GM21717 (cell line): ENCODE measurements around the gene TIAM2.
"Not testable (repeated sequence)": the region's sequence is repeated elsewhere in the genome, so short reads cannot be mapped to it uniquely, and the experiment has no call there.

Experiments
- ATAC-seq: cut with Tn5 transposase; IDR thresholded peaks from one replicate; pipeline ENCODE4 v1.9.1; 2021; ENCODE audit warnings: mild to moderate bottlenecking, moderate library complexity; ENCODE audit not compliant: unreplicated experiment

TIAM2 gene

DNA sequence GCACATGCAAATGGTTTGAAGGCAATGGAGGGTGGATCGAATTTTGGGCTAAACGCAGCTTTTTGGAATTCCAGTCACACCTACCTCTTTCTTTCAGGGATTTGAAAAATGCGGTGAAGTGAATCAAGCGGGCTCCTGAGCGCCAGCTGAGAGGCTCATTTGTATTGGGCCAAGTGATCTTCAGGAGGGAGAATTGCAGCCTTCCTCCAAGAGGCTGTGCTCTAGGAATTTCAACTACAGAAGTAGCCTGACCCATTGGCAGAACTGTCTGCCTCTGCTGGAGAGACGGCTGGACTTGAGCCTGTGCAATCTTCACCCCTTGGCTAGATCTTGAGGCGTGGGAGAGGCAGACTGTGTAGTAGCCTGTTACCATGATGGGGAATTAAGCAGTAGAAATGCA is 5.7 kb upstream of the TIAM2 start:
- ATAC-seq, result no peak

DNA sequence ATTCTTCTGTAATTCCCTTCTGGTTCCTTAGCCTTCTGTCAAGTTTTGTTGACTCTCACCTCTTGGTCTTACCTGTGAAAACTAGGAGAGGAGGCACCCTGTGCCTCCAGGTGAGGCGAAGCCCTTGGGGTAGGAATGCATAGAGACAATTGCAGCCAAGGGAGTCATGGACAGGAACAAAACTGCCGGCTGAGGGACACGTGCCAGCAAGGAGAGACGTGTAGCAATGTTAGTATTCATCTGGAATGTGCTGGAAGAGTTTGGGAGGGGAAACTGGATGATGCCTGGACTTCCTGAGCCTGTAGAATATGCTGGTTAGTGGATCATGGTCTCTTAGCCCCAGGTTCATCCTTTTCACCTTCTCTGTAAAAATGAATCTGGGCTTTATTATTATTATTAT is 3.9 kb upstream of the TIAM2 start:
- no peak for ATAC-seq

DNA sequence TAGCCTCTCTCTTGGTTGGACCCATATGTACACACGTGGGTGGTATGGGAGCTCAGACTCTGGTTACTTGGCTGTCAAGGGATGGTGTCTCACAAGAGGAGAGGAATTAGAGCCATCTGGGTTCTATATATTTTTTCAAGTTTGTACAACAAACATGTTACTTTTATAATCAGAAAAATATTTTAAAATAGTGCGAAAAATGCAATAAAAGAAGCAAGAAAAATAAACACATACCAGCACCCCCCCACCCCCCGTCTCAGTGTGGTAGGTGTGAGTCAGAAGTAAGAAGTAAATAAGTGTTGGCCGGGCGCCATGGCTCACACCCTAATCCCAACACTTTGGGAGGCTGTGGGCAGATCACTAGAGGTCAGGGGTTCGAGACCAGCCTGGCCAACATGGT is 2.1 kb upstream of the TIAM2 start:
- ATAC-seq, result no peak

DNA sequence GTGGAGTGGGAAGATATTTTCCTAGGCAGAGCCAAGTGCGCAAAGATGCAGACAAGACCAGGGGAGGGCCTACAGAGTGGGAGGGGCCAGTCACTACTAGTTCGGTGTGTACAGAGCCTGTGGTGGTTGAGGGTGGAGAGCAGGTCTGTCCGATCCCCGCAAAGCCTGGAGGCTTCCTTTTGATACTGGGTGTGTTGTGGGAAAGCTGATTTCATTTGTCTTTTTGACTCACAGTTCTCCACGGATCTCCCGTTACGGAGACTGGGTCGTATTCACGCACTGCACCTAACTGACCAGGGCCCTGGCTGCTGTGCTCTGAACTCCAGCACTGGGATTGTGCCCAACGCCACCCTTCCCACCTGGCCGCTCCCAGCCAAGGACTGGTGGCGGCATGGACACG is 1.4 kb upstream of the TIAM2 start:
- no peak for ATAC-seq

DNA sequence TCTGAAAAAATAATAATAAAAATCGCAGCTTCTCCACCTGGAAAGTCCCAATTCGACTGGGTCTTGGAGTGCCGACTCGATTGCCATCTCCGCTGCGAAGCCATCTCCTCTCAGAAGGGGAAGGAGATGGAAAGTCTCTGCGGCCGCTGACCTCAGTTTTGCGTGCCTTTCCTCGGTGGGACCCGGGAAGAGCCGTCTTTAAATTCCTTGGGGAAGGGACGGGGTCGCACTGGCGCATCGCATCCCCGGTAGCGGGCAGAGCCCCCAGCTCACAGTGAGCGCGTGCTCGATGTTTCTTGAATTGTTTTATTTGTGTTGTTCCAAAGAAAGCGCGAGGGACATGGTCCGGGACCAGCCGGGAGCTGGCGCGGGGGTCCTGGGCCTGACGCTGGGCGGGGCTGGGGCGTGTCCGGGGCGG is 270 bp upstream of the TIAM2 start:
- no peak for ATAC-seq

GRCh38 chr6:154996016-154996590 is 988 bp downstream of the TIAM2 start:
- ATAC-seq, result no peak

DNA sequence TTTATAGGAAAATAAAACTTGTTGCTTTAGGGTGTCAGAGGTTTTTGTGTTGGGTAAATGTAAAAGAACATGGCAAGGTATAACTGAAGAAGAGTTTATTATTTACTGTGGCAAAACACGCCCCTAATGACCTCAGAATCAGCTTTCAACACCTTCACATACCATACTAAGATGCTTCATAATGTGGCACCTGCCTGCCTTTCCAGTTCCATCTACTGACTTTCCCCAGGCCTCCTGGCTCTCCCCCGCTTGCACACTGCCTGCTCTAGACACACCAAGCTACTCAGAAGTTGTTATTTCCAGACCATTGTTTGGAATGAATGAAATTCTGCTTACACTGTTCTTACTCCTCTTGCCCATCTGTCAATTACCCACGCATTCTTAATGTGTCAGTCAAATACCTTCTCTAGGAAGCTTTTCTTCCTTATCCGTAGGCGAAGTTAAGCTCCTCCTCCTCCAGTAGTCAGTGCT is 1.8 kb downstream of the TIAM2 start:
- ATAC-seq, result no peak

DNA sequence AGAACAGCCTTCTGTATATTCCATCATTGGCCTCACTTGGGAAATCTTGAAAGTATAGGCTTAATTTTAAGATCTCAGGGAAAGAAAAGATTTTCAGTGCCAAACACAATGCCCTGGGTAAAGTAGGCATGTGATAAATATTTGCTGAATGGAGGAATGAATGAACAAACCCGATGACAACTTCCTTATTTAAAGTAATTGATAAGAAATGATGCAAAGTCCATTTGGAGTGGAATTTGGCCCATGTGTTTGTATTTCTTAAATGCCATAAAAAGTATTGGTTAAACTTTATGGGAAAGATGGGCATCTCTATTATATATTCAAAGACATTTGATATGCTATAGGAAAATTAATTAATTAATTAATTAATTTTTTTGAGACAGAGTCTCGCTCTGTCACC is 3.7 kb downstream of the TIAM2 start:
- ATAC-seq, result no peak

DNA sequence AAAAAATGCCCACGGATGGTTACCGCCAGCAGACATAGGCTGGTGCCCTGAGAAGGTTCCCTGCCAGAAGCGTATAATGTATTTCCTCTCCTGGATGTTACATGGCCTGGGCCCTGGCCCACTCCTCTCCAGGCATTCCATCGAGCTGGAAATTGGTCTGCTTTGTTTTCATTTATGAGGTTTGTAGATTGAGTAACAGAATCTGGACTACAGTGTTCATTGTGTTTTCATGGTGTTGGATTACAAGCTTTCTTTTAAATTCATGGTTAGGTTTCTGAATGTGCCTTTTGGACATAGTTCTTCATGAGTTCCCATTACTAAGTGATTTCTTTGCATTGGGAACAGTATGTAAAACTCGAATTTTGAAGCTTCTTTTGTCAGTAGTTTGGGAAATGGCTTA is 6.4 kb downstream of the TIAM2 start:
- no peak for ATAC-seq

DNA sequence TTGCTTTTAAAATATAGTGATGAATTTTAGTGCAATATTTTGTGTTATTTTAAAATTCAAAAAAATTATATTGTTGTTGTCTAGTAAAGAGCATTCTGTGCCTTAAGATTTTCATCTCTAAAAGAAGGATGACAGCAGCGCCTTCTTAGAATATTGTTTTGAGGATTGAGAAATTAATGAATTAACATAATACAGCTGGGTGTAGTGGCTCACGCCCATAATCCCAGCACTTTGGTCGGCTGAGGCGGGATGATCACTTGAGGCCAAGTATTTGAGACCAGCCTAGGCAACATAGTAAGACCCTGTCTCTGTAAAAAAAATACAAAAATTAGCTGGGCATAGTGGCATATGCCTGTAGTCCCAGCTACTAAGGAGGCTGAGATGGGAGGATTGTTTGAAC is 6.8 kb downstream of the TIAM2 start:
- no peak for ATAC-seq

DNA sequence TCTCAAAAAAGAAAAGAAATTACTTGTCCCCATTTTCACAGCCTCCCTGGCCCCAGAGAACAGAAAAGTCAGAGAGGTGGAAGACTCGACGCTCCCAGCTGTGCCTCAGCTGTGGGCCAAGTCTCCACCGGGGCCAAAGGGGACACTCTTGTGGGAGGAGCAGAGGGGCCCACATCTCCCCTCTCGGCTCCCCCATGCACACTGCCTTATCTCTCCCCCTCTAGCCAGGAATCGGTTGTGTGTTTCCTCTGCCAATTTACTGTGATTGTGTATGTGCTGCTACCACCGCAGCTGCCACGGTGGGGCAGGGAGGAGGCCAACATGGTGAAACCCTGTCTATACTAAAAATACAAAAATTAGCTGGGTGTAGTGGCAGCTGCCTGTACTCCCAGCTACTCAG is 8.4 kb downstream of the TIAM2 start:
- no peak for ATAC-seq

- ATAC-seq, result no peak
Observed at GRCh38 chr6:155004017-155004416, 8.9 kb downstream of the TIAM2 start.

GRCh38 chr6:155004576-155005372 is 9.7 kb downstream of the TIAM2 start:
- no peak for ATAC-seq

DNA sequence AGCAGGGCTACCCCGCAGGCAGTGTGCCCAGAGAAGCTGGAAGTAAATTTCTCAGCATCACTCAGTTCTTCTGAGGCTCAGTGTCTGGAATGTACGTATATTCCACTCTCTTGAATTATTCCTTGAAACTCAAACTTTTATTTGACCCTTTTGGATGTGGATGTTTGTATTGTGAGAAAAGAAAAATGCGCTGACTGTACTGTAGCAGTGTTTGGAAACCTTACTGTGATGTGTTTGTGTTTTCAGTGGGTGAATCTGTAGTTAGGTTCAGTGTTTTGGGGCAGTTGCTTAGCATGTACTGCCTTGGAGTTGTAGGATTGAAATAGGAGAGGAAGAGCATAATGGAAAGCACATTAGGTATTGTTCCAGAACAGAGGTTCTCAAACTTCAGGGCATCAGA is 13.5 kb downstream of the TIAM2 start:
- ATAC-seq, result no peak

- no peak for ATAC-seq
Observed at GRCh38 chr6:155010940-155011339, 15.8 kb downstream of the TIAM2 start.

DNA sequence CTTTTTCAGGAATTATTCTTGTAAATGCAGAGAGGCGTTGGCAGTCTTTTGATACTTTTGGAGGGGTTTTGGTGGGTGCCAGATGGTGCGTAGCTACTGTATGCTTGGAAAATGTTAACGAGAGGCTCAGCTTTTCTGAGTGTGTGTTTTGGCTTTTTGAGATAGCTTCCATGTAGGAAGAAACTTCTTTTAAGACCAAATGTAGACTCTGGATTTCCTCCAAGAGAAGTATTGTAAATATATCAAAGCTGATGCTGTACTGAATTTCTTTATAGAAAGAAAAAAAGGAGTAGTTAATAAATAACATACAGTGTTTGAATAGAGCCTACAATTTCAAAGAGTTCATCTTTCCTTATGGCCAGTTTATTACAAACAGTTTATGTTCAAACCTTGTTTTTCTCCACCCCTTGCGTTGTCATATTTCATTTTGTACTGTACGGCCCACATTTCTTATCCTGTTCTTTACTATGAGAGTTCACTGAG is 16.7 kb downstream of the TIAM2 start:
- ATAC-seq, result no peak

DNA sequence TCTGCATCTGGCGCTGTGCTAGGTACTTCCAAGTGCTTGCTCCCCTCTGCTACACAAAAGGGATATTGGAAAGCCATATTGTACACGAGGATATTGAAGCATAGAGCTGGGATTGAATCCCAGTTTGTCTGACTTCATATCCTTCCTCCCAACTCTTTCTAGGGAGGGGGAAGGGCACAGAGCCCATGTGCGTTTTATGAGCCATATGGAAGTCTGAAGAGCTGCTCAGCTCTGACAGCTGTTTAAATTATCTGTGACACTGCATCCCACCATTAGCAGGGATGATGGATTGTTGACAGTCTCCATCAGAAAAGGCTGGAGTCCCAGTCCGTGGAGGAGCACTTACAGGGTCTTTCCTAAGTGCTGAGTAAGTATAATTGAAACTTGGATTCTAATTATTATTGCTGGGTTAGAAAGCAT is 18.4 kb downstream of the TIAM2 start:
- no peak for ATAC-seq

- ATAC-seq, result no peak
Observed at GRCh38 chr6:155014137-155014536, 19.0 kb downstream of the TIAM2 start.

DNA sequence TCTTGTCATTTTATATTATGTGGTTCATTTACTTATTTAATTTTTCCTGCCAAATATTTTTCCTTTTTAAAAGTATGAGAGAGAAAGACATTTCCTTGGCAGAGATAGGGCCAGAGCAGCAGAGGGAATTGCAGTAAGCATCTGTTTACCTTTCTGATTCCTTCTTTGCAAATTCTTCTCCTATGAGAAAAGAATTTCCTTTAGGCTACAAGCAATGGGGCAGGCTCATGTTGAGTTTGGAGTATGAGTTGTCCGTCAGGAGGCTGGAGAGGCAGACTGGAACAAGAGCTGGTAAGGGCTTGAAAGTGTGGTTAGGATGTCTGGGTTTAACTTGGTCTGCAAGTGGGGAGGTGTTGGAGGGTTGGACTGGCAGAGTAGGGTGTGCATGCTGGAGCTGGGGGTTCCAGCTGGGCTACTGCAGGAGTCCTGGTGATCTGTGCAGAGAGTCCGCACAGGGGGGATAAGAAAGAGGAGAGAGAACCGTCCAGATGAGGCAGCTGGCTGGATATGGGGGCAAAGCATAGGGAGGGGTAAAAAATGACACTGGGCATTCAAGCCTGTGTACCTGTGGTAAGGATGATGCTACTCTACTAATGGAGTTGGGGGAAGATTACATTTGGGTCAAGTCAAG is 19.7 kb downstream of the TIAM2 start:
- no peak for ATAC-seq

GRCh38 chr6:155018415-155018814 is 23.3 kb downstream of the TIAM2 start:
- ATAC-seq, result not testable (repeated sequence)

DNA sequence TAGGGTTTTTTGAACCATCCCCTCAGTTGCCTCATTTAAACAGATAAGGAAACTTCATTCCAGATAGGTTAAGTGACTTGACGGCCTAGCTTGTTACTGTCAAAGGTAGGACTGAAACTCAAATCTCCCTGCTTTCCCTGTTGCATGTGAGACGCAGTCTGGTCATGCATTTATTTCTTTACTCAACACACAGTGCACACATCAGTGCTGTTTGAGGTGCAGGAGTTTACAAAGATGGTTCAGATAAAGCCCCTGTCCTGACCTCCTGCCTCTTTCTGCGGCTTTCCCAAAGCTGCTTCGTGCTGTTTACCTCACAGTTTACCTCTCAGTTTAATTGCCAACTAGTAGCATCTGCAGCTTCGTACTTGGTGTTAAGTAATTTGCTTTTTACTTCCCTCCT is 26.6 kb downstream of the TIAM2 start:
- ATAC-seq, result no peak

DNA sequence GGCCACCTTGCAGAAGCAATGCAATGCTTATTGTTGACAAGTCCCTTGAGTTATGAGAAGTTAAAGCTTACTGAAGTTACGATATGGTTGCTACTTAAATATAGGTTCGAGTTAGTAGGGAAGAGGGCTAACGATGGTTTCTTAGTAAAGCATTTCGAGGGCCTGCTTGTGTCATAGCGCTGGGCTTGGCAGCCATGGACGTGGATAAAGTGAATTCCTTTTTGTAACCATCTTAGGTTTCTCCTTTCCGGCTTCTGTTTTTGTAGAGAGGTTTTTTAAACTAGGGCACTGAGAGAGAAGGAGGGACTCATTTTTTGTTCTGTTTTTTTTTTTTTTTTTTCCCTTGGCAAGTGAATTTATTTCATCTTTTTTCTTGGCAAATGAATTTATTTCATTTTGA is 27.6 kb downstream of the TIAM2 start:
- no peak for ATAC-seq
